ENCODE results near the gene TRIP13.
"Not testable (repeated sequence)": the region's sequence is repeated elsewhere in the genome, so short reads cannot be mapped to it uniquely, and the experiment has no call there.

The TRIP13 gene

GRCh38 chr5:893137-893506, 438 bp downstream of the TRIP13 start:
- DNase-seq = no peak

- DNase-seq = no peak
These were observed 1.0 kb downstream of the TRIP13 start for GRCh38 chr5:893711-894110.

GRCh38 chr5:900781-901180, 8.1 kb downstream of the TRIP13 start:
- DNase-seq = no peak

GRCh38 chr5:902129-902916, 9.6 kb downstream of the TRIP13 start:
- DNase-seq = no peak

- no peak for DNase-seq
These were observed 11.0 kb downstream of the TRIP13 start for GRCh38 chr5:903756-904096.

- DNase-seq = no peak
These were observed 12.5 kb downstream of the TRIP13 start for GRCh38 chr5:905139-905642.

GRCh38 chr5:907366-907910, 14.8 kb downstream of the TRIP13 start:
- DNase-seq = no peak

GRCh38 chr5:908172-908571, 15.5 kb downstream of the TRIP13 start:
- no peak for DNase-seq

- DNase-seq = no peak
These were observed 16.4 kb downstream of the TRIP13 start for GRCh38 chr5:909086-909485.

- no peak for DNase-seq
These were observed 17.5 kb downstream of the TRIP13 start for GRCh38 chr5:909994-910768.

GRCh38 chr5:910769-911160, 18.1 kb downstream of the TRIP13 start:
- no peak for DNase-seq

- no peak for DNase-seq
These were observed 18.9 kb downstream of the TRIP13 start for GRCh38 chr5:911601-912000.

- DNase-seq = no peak
These were observed 19.8 kb downstream of the TRIP13 start for GRCh38 chr5:912280-913091.

- no peak for DNase-seq
These were observed 21.5 kb downstream of the TRIP13 start for GRCh38 chr5:914174-914573.

- no peak for DNase-seq
These were observed 21.9 kb downstream of the TRIP13 start for GRCh38 chr5:914612-915011.

GRCh38 chr5:915346-915745, 22.7 kb downstream of the TRIP13 start:
- DNase-seq = not testable (repeated sequence)

- no peak for DNase-seq
These were observed 23.3 kb downstream of the TRIP13 start for GRCh38 chr5:915946-916345.

- DNase-seq = no peak
These were observed 24.0 kb downstream of the TRIP13 start for GRCh38 chr5:916441-917293.

GRCh38 chr5:918717-919116, 26.0 kb downstream of the TRIP13 start:
- DNase-seq = not testable (repeated sequence)

GRCh38 chr5:919356-920000, 26.8 kb downstream of the TRIP13 start:
- no peak for DNase-seq

GRCh38 chr5:920321-920720, 27.6 kb downstream of the TRIP13 start:
- no peak for DNase-seq

Measured in KG1 (cell line).